ENCODE results near the gene ANKMY1. TPM values are rescaled to one million over a fixed set of nuclear protein-coding genes. Genes with fewer than 3 reads are reported as not detected.
A peak's percentile ranks its signal among the peaks of the same experiment; 100 is the strongest.

Gene ANKMY1
- total RNA-seq, 1 donor, result 11.2 TPM

GRCh38 chr2:240590681-240591111 lies 32.9 kb upstream of the ANKMY1 start:
- peaks cover 19% of the 10 kb centered on the region for H3K4me1 ChIP-seq (ENCODE audit: insufficient read depth, low read length)
- DNase-seq (ENCODE audit: insufficient read length, low spot score, missing footprints), result peak; percentile 62
- H3K27ac ChIP-seq (ENCODE audit: low read depth, low read length), result no peak overlapping the region
- no peak overlapping the region for H3K4me3 ChIP-seq (ENCODE audit: insufficient read depth, low read length)
- no peak overlapping the region for H2AFZ ChIP-seq (ENCODE audit: low read length)
- H3K79me2 ChIP-seq (ENCODE audit: insufficient read depth, low read length), result peaks cover 73% of the 10 kb centered on the region
- H3K27me3 ChIP-seq (ENCODE audit: insufficient read depth, low read length), result no peaks in the 10 kb centered on the region
- peaks cover 6% of the 10 kb centered on the region for H3K36me3 ChIP-seq (ENCODE audit: insufficient read depth, low read length)
- no peaks in the 10 kb centered on the region for H3K9me3 ChIP-seq (ENCODE audit: low read depth, low read length)
- no peak for TF ChIP-seq CTCF (IDR thresholded peaks at IDR 0.05; ENCODE audit: extremely low read depth, low read depth, low read length)
- no peak overlapping the region for H3K4me2 ChIP-seq (ENCODE audit: insufficient read depth, low read length)
- H4K20me1 ChIP-seq (ENCODE audit: insufficient read depth, low read length), result peaks cover 42% of the 10 kb centered on the region

- H4K20me1 ChIP-seq (ENCODE audit: insufficient read depth, low read length), result peaks cover 40% of the 10 kb centered on the region
- peaks cover 80% of the 10 kb centered on the region for H3K79me2 ChIP-seq (ENCODE audit: insufficient read depth, low read length)
- H3K4me2 ChIP-seq (ENCODE audit: insufficient read depth, low read length), result no peak overlapping the region
- DNase-seq (ENCODE audit: insufficient read length, low spot score, missing footprints), result peak; percentile 76
- no peak overlapping the region for H3K4me3 ChIP-seq (ENCODE audit: insufficient read depth, low read length)
- H3K27me3 ChIP-seq (ENCODE audit: insufficient read depth, low read length), result no peaks in the 10 kb centered on the region
- H2AFZ ChIP-seq (ENCODE audit: low read length), result no peak overlapping the region
- H3K27ac ChIP-seq (ENCODE audit: low read depth, low read length), result no peak overlapping the region
- TF ChIP-seq CTCF (IDR thresholded peaks at IDR 0.05; ENCODE audit: extremely low read depth, low read depth, low read length), result no peak
- H3K4me1 ChIP-seq (ENCODE audit: insufficient read depth, low read length), result peaks cover 26% of the 10 kb centered on the region
- peaks cover 6% of the 10 kb centered on the region for H3K36me3 ChIP-seq (ENCODE audit: insufficient read depth, low read length)
- no peaks in the 10 kb centered on the region for H3K9me3 ChIP-seq (ENCODE audit: low read depth, low read length)
Measured at GRCh38 chr2:240589850-240590525, 32.2 kb upstream of the ANKMY1 start.

- no peak for TF ChIP-seq CTCF (IDR thresholded peaks at IDR 0.05; ENCODE audit: extremely low read depth, low read depth, low read length)
- H3K36me3 ChIP-seq (ENCODE audit: insufficient read depth, low read length), result peaks cover 6% of the 10 kb centered on the region
- no peak overlapping the region for H3K27ac ChIP-seq (ENCODE audit: low read depth, low read length)
- peaks cover 86% of the 10 kb centered on the region for H3K79me2 ChIP-seq (ENCODE audit: insufficient read depth, low read length)
- H3K4me2 ChIP-seq (ENCODE audit: insufficient read depth, low read length), result no peak overlapping the region
- no peaks in the 10 kb centered on the region for H3K9me3 ChIP-seq (ENCODE audit: low read depth, low read length)
- H3K27me3 ChIP-seq (ENCODE audit: insufficient read depth, low read length), result no peaks in the 10 kb centered on the region
- no peak overlapping the region for H3K4me3 ChIP-seq (ENCODE audit: insufficient read depth, low read length)
- peak; percentile 82 for DNase-seq (ENCODE audit: insufficient read length, low spot score, missing footprints)
- H3K4me1 ChIP-seq (ENCODE audit: insufficient read depth, low read length), result peaks cover 32% of the 10 kb centered on the region
- H4K20me1 ChIP-seq (ENCODE audit: insufficient read depth, low read length), result peaks cover 46% of the 10 kb centered on the region
- no peak overlapping the region for H2AFZ ChIP-seq (ENCODE audit: low read length)
Measured at GRCh38 chr2:240589375-240589774, 31.6 kb upstream of the ANKMY1 start.

GRCh38 chr2:240588669-240589068 lies 30.9 kb upstream of the ANKMY1 start:
- no peak overlapping the region for H3K4me2 ChIP-seq (ENCODE audit: insufficient read depth, low read length)
- no peaks in the 10 kb centered on the region for H3K9me3 ChIP-seq (ENCODE audit: low read depth, low read length)
- peaks cover 6% of the 10 kb centered on the region for H3K36me3 ChIP-seq (ENCODE audit: insufficient read depth, low read length)
- no peak overlapping the region for H3K27ac ChIP-seq (ENCODE audit: low read depth, low read length)
- no peak for TF ChIP-seq CTCF (IDR thresholded peaks at IDR 0.05; ENCODE audit: extremely low read depth, low read depth, low read length)
- no peaks in the 10 kb centered on the region for H3K27me3 ChIP-seq (ENCODE audit: insufficient read depth, low read length)
- no peak overlapping the region for H3K4me3 ChIP-seq (ENCODE audit: insufficient read depth, low read length)
- no peak for DNase-seq (ENCODE audit: insufficient read length, low spot score, missing footprints)
- peaks cover 87% of the 10 kb centered on the region for H3K79me2 ChIP-seq (ENCODE audit: insufficient read depth, low read length)
- H3K4me1 ChIP-seq (ENCODE audit: insufficient read depth, low read length), result peaks cover 32% of the 10 kb centered on the region
- H4K20me1 ChIP-seq (ENCODE audit: insufficient read depth, low read length), result peaks cover 47% of the 10 kb centered on the region
- no peak overlapping the region for H2AFZ ChIP-seq (ENCODE audit: low read length)
